ENCODE data around the gene MRNIP.

DNA sequence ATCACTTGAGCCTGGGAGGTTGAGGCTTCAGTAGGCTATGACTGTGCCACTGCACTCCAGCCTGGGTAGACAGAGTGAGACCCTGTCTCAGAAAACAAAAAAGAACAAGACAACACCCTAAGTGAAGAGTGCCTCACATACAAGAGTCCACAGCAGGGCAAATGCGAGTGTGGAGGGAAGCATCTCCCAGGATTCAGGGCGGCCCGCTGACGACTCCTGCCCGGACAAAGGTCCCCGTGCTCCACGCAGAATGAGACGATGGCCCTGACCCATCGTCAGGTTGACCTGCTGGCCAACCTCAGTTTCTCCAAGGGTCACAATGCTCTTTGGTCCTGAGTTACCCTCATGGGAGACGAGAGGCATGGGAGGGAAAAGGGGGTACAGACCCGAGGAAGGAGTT lies 18.3 kb downstream of the MRNIP start:
- TF ChIP-seq ZNF274 (IDR thresholded peaks at IDR 0.05; ENCODE audit: low read depth, low read length) (no peak), SUZ12 (IDR thresholded peaks at IDR 0.05; ENCODE audit: extremely low read depth, insufficient read depth, insufficient read length) (no peak)
